ENCODE data around the gene PARK7.

The PARK7 gene

DNA sequence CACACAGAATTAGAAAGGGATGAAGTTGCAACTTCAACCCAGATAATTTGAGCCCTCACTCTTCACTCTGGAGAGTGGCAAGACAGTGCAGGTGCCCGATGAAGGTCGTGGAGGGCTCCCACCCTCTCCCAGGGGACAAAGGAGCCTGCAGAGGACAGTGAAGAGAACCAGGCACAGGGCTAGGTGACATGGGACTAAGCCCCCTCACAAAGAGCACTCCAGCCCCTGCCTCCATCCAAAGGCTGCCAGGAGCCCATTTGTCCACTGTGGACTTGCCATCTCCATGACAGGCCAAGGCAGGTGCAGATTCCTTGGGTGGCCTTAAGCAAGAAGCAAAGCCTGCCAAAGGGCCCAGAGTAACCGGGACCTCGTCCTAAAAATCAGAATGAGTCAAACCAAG lies 49.5 kb downstream of the PARK7 start:
- DNase-seq = no peak

DNA sequence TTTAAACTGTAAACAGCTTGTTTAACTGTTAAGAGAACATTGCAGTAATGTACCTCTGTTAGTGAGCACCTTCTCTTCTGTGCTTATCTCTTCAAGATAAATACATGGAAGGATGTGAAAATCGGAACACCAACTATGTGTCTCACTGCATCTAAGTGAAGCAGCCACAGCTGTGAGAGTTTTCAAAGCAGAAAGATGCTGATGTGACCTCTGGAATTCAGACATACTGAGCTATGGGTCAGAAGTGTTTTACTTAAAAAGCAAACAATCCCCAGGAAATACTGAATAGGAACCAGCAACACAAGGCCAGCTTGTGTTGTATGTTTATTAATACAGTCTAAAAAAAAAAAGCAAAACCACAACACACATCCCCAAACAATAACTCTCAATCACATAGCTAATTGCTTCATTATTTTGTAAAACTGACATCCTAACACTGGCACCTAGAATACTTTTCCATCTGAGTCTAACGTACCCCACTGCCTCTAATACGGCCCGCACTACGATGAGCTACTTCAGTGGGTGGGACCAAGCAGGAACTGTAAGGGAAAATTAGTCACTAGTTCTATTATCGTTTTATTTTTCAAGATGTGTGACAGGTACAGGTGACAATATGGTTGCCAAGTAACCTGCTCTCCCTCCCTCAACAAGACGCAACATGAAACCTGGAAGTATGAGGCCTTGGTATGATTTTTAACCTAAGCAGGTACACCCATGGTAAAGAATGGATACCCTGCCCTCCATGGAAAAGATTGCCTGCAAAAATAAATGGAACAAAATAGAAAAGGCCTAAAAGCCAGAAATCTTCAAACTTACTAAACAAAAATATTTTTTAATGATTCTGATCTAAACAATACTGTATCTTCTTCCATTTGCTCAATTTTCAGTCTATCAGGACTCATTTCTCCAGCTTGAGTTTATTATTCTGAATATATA lies 50.7 kb downstream of the PARK7 start:
- DNase-seq = no peak

DNA sequence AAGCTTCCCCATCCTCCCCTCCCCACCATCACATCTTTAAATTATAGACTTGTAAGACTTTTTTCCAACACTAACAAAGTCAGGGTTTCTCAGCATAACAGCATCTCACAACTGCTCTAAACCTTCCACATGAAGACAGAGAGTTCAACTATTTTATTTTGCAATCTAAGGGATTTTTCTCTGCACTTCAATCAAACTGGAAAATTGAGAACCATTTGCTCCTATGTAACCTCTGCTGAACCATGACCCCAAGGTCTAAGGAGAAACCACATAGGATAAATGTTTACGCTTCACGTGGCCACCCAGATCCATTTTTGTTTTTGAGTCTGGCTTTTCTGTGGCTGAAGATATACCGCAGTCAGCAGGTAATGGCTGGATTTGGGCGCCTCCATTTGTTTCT lies 51.4 kb downstream of the PARK7 start:
- DNase-seq = no peak

DNA sequence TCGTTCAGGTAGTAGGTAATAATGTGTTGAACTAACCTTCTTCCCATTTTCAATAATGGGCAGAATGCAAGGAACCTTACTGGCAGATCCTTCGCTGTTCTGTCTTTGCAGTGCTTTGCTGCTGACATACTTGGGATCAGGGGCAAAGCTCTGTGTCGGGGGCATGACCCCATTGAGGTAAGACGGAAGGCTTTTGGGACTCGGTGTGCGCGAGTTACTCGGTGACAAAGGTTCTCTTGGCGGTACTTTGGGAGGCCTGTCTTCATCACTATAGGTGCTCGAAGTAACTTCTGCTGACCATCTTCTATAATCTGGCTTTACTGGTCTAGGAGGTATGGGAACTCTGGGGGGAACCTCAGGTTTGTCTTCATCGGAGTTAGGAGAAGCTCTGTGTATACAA lies 51.9 kb downstream of the PARK7 start:
- DNase-seq = no peak

DNA sequence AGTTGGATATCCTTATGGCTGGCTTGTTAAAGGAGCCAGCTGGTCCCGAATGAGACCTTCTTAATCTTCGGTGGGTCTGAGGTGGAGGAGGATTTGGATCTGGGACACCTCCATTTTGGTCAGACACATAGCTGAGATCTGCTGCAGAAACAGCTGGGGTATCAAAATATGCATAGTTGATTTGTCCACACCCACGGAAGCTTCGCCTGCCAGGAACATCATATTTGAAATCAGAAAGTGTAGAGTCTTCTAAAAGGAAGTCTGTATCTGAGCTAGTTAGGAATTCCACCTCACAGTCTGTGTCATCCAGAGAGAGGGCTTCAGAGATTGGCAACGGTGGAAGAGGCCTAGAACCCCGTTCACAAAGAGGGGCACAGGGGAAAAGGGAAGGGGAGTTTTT lies 52.3 kb downstream of the PARK7 start:
- no peak for DNase-seq

DNA sequence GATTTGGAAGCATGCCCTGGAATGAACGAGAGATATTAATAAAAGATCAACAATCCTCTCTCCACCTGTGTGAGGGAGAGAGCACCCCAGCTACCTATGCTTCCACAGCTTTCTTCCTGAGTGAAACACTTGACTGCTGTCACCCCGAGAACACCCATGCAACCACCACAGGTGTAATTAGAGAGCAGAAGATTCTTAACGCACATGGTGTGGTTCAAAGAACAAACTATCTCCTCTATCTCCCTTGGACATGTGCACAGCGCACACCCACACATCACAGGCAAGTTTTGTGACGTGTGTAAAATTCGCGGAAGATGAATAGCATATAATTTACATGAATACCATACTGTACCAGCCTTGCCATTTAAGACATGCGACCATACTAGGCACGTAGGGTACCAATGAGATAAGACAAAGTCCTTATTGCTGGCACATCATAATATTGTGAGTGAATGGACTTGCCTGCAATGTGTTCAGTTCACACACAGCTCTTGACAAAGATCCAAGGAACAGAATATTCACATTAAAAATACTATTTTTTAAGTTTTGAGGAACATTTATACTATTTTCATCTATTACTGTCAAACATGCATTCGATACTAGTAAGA lies 53.0 kb downstream of the PARK7 start:
- DNase-seq = no peak

DNA sequence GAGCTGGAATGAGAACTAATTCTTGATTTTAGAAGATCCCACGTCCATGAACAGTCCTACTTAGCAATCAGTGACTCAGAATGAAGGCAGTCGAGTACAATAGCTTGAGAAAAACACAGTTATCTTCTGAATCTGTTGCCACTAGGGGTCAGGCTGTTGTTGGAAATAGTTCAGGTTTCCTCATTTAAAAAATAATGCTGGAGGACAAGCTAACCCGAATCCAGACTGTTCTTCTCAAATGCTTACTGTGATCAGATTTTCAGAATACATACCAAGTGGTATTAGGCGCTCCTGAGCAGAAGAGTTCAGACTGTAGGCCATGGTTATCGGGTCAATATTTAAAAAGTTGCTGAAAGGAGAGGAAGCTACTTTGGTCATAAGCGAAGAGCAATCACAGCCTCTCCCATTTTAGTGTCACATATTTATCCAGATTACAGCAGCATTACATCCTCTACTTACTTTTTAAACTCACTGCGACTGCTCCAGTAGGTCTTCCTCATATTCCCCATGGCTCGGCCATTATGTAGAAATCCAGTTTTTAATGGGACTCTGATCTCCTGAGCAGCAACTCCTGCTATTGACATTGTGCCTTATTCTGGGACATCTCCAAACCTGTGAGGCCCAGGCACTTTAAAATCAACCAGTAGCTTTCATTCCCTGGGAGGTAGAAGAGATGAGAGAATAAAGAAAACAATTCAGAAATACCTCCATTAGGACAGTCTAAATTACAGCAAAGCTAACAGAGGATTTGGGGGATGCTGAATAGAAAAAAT lies 53.7 kb downstream of the PARK7 start:
- peak; percentile 25 for DNase-seq

DNA sequence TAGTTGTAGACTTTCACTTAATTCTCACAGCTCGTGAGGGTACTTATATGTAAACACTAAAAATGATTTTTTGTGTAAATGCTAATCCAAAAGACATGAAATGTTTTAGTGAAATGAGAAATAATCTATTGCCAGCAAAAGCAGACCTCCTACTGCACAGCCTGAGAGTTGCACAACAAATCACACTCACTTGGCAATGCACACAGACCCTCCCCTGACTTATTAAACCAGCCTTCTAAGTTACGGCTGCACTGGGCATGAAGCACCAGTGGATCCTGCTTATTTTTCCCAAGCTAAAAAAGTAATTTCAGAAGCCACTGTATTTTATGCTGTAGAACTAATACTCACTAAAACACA lies 54.3 kb downstream of the PARK7 start:
- DNase-seq = no peak

DNA sequence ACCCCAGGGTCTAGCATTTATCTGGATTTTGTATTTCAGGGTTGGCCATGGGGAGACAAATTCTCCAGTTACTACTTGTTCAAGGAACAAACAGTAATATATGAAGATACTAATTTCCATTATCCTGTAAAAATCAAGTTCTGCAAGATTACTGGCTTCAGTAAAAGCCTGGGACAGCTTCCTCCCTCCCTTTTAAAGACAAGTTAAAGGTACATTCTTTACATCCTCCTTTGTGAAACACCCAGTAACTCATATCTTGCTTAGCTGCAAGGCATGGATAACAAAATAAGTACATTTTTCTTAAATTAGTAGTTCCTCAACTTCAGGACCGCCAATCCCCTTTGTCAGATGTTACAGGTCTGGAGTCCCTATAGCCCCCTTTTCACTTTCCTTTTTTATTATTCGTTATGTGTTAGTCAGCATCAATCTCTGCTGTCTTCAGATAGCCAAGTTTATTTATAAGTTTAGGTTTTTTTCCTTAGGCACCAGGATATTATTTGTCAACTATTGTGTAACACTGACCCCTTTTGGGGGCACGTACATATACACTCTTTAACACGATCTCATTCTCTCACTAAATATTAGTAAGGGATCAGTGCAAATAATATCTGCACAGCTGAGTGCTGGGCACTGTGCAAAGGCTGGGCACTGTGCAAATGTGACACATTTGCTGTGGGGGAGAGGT lies 54.8 kb downstream of the PARK7 start:
- no peak for DNase-seq

DNA sequence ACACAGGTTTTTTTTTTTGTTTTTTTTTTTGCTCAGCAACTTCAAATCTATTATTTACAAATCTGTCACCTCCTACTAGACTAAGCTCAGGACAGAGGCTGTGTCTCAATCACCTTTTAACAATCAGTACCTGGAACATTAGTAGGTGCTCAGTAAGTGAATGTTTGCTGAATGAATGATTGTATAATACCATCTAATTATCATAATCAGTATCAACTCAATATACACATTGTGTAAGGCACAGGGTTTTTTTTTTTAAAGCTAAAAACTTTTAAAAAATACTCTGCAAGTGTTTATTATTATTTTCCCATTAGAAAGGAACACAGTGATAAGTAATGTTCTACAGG lies 55.4 kb downstream of the PARK7 start:
- no peak for DNase-seq

DNA sequence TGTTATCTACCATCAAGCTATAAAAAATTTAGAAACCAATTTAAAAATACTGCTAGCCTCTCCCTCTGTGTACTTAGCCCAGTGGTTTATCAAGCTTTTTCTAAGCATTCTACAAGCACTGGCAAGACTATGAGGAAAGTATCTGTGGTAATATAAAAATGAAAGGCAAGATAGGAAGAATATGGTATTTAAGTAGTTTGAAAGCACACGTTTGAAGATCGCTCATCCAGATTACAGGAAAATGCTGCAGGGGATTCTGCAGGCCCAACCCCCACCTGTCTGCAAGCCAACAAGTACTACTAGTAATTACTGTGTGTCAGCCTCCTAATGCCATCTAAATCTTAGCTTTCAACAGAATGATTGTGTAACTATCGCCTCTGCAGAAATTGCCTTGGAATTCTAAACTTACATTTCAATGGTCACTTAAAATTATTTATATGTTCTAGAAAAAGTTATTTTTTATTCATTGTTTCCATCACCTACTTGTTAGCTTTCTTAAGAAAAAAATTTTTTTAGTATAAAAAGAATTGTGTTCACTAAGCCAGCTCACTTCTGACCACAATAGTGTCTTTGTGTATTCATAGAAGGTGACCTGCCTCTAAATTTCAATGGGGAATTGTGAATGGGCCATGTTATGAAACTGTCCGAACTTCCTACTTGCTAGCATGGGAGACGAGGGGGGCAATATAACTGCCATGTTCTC lies 56.1 kb downstream of the PARK7 start:
- DNase-seq = no peak

DNA sequence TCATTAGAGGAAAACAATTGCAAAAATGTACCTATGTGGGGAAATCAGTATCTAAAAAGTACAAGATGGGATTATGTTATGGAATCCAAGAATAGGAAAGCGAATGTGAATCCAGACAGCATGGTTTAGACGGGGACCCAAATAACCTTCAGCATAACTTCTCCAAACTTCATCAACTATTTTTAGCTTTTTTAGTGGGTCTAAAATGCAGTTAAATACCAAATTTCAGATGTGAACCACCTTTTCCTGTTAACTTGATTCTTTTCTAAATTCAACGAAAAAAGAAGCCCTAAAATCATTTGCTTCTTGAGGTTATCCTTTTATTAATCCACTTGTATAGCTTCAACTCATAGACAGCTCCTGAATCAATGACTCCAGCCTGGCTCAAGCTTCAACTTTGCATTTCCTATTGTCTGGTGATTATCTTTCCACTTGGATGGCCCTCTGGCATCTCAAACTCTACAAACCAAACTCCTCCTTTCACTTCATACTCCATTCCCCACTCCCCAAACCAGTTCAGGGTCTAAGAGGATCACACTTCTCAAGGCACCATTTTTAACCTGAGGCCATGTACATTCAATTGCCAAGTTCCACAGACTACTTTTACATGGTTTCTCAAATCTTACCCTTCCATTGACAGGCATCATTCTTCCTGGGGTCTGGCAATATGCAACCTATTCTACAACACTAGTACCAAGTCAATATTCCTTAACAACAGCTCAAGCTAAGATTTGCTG lies 57.1 kb downstream of the PARK7 start:
- no peak for DNase-seq

DNA sequence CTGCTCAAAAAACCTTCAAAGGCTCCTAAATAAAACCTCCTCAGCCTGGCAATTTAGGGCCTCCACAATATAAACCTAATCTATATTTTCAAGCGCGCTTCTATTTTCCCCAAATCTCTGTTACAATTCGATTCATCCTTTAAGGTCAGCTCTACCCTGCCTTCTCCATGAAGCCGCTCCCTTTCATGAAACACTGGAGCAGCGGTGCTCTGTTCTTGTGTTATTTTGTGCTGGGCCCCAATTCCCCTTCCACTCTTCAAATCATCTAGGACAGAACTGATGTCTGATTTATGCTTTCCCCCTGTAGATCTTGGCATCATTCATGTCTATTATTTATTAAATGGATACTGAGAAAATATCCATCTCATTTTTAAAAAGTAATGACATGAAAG lies 57.7 kb downstream of the PARK7 start:
- no peak for DNase-seq

DNA sequence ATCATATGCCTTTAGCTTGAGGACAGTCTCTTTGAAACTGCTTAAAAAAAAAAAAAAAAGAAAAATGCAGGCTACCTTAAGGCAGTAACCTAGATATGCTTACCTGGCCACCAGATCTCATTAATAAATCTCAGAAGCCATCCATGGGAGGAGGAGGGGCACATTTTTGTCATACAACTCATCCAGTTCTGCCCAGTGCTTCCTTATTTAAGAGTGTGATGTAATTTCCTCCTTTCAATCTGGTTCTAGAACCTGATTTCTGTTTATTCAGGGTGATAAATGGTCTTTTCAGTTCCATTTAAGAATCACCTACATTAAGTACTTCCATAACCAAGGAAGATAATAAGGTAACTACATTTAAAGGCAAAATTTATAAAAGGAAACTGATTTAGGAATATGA lies 58.5 kb downstream of the PARK7 start:
- DNase-seq = no peak

DNA sequence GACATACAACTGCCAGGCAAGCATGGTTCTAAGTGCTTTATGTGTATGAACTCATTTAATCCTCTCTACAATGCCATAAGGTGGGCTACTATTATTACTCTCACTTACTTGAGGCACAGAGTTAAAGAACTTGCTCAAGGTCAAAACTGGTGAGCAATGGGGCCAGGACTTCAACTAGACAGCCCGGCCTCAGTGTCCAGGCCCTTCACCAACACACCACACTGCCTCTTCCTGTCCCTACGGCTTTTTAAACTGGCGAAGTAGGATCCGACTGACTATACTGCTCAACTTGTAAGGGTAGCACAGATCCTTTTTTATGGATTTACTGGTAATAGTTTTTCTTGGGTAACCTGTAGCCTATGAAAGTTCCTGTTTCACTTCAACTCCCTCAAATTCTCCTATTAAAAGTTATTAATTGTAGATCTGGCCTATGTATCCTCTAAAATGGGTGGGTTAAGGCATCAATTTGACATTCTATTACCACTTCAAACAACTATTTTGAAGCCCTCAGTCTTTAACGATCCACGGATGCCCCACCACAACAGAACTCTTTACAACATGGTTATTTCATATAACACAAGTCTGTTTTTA lies 60.3 kb downstream of the PARK7 start:
- DNase-seq = no peak

DNA sequence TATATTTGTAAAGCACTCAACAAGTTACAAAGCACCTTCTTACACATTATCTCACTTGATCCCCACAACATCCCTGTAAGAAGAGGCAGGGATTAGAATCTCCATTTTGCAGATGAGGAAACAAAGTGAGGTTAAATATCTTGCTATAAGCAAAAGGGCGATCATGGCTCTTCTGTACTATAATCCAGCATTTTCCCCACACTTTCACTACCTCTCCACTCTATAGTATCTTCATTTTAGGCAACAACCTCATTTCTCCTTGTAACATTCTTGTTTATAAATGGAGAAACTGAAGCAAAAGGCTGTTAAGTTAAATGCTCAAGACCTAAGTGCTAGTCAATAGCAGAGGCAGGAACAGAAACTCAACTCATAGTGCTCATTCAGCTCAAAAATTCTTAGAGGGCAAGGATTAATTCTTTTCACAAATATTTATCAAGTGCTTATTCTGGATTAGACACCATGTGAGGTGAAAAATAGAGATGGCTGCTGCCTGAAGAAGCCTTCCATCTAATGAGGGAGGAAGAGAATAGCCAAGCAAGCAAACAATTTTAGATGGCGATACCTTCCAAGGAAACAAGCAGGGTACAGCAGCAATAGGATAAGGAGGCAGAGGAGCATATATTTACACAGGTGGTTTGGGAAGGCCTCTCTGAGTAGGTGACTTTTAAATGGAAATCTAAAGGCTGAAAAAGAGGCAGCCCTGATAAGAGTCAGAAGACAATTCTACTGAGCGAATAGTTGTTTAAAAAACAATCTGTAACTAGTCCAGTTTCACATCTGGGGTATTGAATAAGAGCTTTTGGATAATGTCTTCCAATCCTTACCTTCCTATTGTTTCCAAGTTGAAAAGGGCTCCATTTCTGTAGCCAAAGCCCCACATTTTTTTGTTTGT lies 61.1 kb downstream of the PARK7 start:
- no peak for DNase-seq

DNA sequence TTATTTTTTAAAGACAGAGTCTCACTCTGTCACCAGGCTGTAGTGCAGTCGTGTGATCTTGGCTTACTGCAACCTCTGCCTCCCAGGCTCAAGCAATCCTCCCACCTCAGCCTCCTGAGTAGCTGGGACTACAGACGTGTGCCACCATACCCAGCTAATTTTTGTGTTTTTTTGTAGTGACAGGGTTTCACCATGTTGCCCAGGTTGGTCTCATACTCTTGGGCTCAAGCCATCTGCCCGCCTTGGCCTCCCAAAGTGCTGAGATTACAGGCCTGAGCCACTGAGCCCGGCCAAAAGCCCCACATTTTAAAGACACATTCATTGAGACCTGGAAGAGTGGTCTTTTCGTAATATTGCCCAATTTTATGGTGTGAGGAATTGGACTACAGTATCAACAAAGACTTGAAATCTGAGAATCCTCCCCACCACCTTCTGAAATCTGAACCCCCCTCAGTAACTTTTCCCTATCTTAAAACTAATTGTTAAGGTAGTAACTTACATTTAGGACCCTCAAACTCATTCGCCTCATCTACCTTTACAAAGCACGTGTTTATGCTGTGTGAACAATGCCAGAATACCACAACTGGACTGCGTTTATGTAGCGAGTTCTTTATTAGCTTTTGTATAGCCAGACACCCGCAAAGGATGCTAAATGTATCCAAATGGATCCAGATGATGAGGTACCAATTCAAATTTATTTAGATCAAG lies 61.9 kb downstream of the PARK7 start:
- no peak for DNase-seq

DNA sequence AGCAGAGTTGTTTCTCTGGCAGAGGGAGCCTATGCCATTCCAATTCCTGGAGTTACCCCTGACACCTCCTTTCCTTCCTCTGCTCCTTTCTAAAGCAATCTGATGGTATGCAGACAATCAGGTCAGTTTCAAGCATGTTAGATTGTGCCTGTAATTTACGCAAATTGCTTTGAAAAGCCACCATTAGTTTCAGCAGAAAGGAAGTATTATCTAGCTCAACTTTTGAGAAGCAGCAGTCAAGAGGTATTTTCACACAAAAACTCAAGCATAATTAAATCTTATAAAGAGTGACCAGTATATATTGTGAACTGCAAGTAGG lies 62.4 kb downstream of the PARK7 start:
- DNase-seq = no peak

DNA sequence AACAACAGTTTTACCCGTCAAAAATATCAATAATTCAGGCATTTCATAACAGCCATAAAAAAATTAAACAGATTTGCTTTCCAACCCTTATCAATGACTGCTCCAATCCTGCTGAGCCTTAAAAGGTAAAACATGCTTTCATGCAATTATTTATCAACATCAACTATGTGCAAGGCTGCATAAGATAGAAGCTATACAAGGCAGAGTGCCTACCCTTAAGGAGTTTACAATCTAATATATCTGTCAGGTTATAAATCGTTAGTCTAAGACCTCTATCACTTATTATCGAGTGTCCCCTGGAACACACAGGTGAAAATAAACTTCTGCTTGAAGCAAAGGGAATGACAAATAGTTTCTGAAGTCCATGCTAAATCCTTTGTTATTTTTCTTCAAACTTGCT lies 62.8 kb downstream of the PARK7 start:
- no peak for DNase-seq

DNA sequence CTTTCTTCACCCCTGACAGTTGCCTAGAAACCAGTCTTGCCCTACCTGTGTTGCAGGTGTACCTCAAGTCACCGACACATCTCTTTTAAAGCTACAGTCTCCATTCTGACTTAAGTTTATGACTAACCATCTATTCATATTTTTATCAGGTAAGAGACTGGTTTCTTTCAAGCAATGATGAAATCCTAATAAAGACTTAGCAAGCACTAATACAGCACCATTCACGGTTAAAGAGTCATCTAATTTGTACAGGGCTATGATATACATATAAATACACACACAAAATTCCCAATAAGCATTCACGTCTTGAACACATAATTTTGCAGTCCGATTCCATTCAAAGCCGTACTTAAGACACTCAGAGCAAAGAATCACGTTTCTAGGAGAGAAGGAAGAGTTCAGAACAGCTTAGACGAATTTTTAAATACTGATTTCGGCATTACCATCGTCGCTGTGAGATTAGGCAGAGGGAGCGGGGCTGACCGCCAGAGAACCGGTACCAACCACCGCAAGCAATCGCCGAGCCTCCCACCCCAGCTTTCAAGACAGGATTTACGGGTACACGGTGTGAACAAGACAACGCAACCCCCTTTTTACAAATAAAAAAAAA lies 63.7 kb downstream of the PARK7 start:
- DNase-seq = no peak
